Neutrophil (primary cell): Measurements from ENCODE around the gene ZDHHC14.

Source experiments
- H3K27ac ChIP-seq: fragments of 200-600 bp; sonication (generic); 2 replicates; pipeline ENCODE4 v1.5.1; 2016; ENCODE audit warnings: mild to moderate bottlenecking, moderate library complexity
- H3K27me3 ChIP-seq: fragments of 200-600 bp; sonication (generic); 2 replicates; pipeline ENCODE4 v1.6.0; 2016; ENCODE audit warnings: mild to moderate bottlenecking
- H3K36me3 ChIP-seq: fragments of 200-600 bp; sonication (generic); 2 replicates; pipeline ENCODE4 v1.5.1; 2017
- H3K4me1 ChIP-seq, 2 experiments: fragments of 200-600 bp in 1 of 2; sonication (generic) in 1 of 2; 1 replicate in 1 of 2; 2 replicates in 1 of 2; pipeline versions ENCODE4 v1.5.1 to v1.6.1; 2013 to 2016; ENCODE audit warnings: low read depth in 1 of 2, low read length in 1 of 2, mild to moderate bottlenecking in 1 of 2, moderate library complexity in 1 of 2; ENCODE audit not compliant: control insufficient read depth in 1 of 2, insufficient read depth in 1 of 2
- H3K4me3 ChIP-seq, 2 experiments: fragments of 200-600 bp in 1 of 2; sonication (generic) in 1 of 2; 1 replicate in 1 of 2; 2 replicates in 1 of 2; pipeline ENCODE4 v1.5.1; 2013 to 2016; ENCODE audit warnings: low read depth in 1 of 2, low read length in 1 of 2, mild to moderate bottlenecking in 1 of 2, moderate library complexity in 1 of 2
- H3K9me3 ChIP-seq: fragments of 200-600 bp; sonication (generic); 2 replicates; pipeline ENCODE4 v1.5.1; 2016
- TF ChIP-seq, protein P1 (sequence below): fragments of 200-600 bp; sonication (generic); IDR thresholded peaks from 2 replicates; pipeline ENCODE4 v1.5.1; 2016; ENCODE audit warnings: antibody characterized with exemption

The ZDHHC14 gene

DNA sequence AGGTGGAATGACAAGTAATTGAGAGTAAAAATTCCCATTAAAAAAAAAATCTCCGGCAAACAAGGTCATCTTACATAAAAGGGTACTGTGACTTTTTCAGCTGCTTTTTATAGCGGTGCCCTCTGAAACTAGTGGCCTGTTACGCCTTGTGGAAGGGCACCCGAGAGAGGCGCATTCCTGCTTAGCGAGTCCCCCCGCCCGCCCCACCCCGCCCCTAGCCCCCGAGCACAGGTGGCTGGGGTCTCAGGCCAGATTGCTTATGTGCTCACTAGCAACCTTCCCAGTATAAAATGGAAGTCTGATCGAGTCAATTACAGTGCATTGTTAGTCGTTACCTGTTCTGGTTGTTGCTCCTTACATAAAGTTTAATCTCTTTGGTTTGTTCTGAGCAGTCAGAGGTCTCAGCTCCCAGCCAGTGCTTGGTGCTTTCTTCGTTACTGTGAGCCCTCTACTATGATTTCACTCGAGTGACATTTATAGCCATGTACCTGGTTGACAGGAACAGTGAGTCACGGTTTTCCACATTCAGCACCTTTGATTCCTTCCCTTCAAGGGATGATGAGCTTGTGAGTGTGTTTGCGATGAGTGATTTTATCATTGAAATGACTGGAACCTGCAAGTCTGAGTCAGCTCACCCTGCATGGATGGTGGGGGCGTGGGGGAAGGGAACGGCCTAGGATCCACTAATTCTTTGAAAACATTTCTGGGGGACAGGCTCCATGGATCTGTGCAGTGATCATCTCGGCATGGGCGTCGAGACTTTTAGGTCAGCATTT lies 47.6 kb downstream of the ZDHHC14 start:
- no peak overlapping the region for H3K4me3 ChIP-seq
- no peaks in the 10 kb centered on the region for H3K27me3 ChIP-seq
- H3K4me1 ChIP-seq = no peaks in the 10 kb centered on the region
- H3K27ac ChIP-seq = no peak overlapping the region
- no peaks in the 10 kb centered on the region for H3K9me3 ChIP-seq
- TF ChIP-seq, protein P1, sequence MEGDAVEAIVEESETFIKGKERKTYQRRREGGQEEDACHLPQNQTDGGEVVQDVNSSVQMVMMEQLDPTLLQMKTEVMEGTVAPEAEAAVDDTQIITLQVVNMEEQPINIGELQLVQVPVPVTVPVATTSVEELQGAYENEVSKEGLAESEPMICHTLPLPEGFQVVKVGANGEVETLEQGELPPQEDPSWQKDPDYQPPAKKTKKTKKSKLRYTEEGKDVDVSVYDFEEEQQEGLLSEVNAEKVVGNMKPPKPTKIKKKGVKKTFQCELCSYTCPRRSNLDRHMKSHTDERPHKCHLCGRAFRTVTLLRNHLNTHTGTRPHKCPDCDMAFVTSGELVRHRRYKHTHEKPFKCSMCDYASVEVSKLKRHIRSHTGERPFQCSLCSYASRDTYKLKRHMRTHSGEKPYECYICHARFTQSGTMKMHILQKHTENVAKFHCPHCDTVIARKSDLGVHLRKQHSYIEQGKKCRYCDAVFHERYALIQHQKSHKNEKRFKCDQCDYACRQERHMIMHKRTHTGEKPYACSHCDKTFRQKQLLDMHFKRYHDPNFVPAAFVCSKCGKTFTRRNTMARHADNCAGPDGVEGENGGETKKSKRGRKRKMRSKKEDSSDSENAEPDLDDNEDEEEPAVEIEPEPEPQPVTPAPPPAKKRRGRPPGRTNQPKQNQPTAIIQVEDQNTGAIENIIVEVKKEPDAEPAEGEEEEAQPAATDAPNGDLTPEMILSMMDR = no peak
- H3K36me3 ChIP-seq = no peaks in the 10 kb centered on the region

DNA sequence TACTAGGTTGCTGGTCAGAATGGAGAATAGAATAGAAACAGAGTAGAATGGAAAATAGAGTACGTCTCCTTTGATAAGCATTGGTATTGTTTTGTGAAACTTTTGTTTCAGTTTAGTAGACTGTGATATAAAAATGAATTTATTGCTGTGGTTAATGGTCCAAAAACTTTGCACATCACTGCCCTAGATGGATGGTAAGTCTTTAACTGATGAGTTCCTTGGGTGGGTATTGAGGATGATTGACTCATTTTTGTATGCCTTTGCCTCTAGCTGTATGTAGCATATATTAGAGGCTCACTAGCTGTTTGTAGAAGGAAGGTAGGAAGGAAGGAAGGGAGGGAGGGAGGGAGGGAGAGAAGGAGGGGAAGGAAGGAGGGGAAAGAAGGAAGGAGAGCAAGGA lies 48.3 kb downstream of the ZDHHC14 start:
- no peak overlapping the region for H3K4me3 ChIP-seq
- H3K27me3 ChIP-seq = no peaks in the 10 kb centered on the region
- H3K9me3 ChIP-seq = no peaks in the 10 kb centered on the region
- H3K4me1 ChIP-seq = no peaks in the 10 kb centered on the region
- TF ChIP-seq, protein P1 = no peak
- no peak overlapping the region for H3K27ac ChIP-seq
- no peaks in the 10 kb centered on the region for H3K36me3 ChIP-seq

DNA sequence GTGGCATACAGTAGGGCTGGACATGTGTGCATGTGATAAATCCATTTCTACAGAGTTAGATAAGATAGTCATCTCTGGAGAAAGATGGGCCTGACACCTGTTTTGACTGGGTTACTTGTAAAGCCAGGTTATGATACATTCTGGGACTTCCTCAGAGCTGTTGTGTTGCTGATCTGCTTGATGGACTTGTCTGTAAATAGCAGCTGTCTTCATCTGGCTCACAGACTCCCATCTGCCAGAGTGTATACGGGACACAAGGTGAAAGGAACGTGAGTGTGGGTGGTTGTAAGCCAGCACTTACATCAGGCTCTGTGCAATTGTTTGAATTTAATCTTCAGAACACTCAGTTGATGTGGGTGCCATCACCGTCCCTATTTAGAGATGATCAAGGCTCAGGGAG lies 49.8 kb downstream of the ZDHHC14 start:
- no peaks in the 10 kb centered on the region for H3K27me3 ChIP-seq
- TF ChIP-seq, protein P1 = no peak
- no peaks in the 10 kb centered on the region for H3K36me3 ChIP-seq
- H3K4me1 ChIP-seq = no peaks in the 10 kb centered on the region
- no peaks in the 10 kb centered on the region for H3K9me3 ChIP-seq
- no peak overlapping the region for H3K4me3 ChIP-seq
- H3K27ac ChIP-seq = no peak overlapping the region

DNA sequence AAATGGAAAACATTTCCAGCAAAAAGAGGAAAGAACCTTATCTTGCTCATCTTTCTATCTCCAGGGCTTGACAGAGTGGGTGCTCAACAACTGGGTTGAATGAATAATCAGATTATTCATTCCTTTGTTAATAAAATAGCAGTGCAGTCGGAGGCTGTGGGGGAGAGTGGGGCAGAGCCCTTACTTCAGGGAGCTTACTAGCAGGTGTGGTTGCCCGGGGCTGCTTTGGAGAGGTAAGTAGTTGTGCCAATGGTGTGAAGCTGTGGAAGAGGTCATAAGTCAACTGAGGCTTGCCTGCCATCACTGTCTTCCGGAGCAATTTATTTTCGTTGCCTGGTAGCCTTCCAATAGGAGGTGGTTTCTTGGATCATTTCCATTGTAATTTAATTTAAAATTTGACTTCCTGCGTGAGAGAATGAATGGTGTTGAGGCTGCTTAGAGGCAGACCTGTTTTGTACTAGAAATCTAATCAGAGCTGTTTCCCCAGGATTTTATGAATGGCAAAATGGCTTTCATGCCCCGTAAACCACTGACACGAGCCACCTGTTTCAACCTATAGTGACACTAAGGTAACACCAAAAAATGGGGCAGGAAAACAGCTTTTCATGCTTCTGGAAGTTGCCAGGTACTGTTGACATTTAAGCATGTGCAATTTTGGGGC lies 51.4 kb downstream of the ZDHHC14 start:
- Histone ChIP-seq H3K27me3 (no peaks in the 10 kb centered on the region), H3K9me3 (no peaks in the 10 kb centered on the region), H3K27ac (no peak overlapping the region), H3K4me1 (no peaks in the 10 kb centered on the region), H3K4me3 (no peak overlapping the region), H3K36me3 (no peaks in the 10 kb centered on the region)
- TF ChIP-seq, protein P1 = no peak

DNA sequence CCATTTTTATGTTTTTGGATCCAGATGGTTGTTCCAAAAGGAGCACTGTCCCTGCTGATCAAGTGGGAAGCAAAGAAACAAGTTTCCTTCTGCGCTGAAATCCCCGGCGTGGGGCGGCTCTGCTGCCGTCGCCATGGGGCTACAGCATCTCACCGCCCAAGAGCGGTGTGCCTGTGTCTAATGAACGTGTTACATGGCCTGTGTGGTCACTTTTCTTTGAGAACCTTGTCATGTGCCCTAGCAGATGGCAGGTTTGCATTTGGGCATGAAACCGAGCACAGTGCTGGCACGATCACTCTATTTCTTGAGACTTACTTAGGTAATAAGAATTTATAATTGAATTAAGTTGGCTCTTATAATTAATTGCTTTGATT lies 51.9 kb downstream of the ZDHHC14 start:
- Histone ChIP-seq H3K9me3 (no peaks in the 10 kb centered on the region), H3K27ac (no peak overlapping the region), H3K4me1 (no peaks in the 10 kb centered on the region), H3K36me3 (no peaks in the 10 kb centered on the region), H3K27me3 (no peaks in the 10 kb centered on the region), H3K4me3 (no peak overlapping the region)
- TF ChIP-seq, protein P1 = no peak
